ENCODE data around the gene CAMK2D.

The CAMK2D gene

DNA sequence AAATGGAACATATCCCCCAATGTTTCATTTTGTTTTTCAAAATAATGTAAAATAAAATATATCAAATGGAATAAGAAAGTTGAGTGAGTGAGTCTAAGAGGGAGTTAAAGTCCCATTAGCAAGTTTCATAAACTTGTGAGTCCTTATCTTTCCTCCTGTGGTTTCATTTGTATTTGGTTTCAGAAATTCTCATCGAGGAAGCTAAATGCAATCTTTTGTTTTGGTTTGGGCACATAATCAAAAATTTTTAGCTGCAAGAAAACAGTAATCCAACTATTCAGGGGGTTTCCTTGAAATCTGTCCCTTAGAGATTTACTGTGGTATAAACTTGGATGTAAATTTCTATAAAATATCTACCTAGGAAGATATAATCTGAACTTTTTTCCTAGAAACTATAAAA lies 124.2 kb downstream of the CAMK2D start:
- no peaks in the 10 kb centered on the region for H3K27me3 ChIP-seq (ENCODE audit: low read depth, low read length)
- peaks cover 16 to 33% of the 10 kb centered on the region in 2 donors for H3K4me1 ChIP-seq (ENCODE audit: control insufficient read depth in 1 of 2, insufficient read depth in 2 of 2, low read length in 2 of 2)
- H3K27ac ChIP-seq (ENCODE audit: low read length), result no peak overlapping the region
- no peaks in the 10 kb centered on the region for H3K36me3 ChIP-seq (ENCODE audit: control insufficient read depth in 1 of 2, insufficient read depth in 2 of 2, low read length in 2 of 2)
- H3K9me3 ChIP-seq (ENCODE audit: control insufficient read depth in 1 of 2, low read length in 2 of 2), result no peaks in the 10 kb centered on the region
- no peak overlapping the region for H3K4me3 ChIP-seq (ENCODE audit: low read depth in 1 of 2, low read length in 2 of 2)

DNA sequence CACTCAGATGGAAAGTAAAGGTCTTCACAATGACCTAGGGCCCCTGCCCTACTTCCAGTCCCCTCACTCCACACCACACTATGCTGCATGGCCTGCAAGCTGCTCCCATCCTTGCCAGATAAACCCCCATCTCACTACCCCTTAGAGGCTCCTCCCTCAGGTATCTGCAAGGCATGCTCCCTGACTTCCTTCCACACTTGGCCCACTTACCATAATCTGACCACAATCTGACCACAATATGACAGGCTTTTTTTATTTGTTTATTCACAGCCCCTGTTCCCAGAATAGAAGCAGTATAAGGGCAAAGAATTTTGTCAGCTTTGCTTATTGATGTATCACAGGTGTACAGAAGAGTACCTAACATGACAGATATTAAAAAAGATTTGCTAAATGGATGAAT lies 124.7 kb downstream of the CAMK2D start:
- Histone ChIP-seq H3K4me3 (ENCODE audit: low read depth in 1 of 2, low read length in 2 of 2) (no peak overlapping the region), H3K27ac (ENCODE audit: low read length) (no peak overlapping the region), H3K4me1 (ENCODE audit: control insufficient read depth in 1 of 2, insufficient read depth in 2 of 2, low read length in 2 of 2) (peaks cover 13 to 33% of the 10 kb centered on the region in 2 donors), H3K36me3 (ENCODE audit: control insufficient read depth in 1 of 2, insufficient read depth in 2 of 2, low read length in 2 of 2) (no peaks in the 10 kb centered on the region), H3K9me3 (ENCODE audit: control insufficient read depth in 1 of 2, low read length in 2 of 2) (no peaks in the 10 kb centered on the region), H3K27me3 (ENCODE audit: low read depth, low read length) (no peaks in the 10 kb centered on the region)

DNA sequence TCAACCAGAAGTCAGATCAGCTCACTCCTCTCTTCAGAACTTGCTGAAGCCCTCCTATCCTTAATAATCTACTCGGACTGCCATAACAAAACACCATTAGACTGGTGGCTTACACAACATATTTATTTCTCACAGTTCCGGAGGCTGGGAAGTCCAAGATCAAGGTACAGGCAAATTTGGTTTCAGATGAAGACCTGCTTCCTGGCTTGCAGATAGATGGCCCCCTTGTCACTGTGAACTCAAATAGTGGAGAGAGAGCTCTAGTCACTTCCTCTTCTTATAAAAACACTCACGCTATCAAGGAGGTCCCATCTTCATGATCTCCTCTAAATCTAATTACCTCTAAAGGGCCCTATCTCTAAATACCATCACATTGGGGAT lies 125.1 kb downstream of the CAMK2D start:
- no peaks in the 10 kb centered on the region for H3K36me3 ChIP-seq (ENCODE audit: control insufficient read depth in 1 of 2, insufficient read depth in 2 of 2, low read length in 2 of 2)
- H3K4me3 ChIP-seq (ENCODE audit: low read depth in 1 of 2, low read length in 2 of 2), result no peak overlapping the region
- peaks cover 13 to 33% of the 10 kb centered on the region in 2 donors for H3K4me1 ChIP-seq (ENCODE audit: control insufficient read depth in 1 of 2, insufficient read depth in 2 of 2, low read length in 2 of 2)
- H3K9me3 ChIP-seq (ENCODE audit: control insufficient read depth in 1 of 2, low read length in 2 of 2), result no peaks in the 10 kb centered on the region
- no peak overlapping the region for H3K27ac ChIP-seq (ENCODE audit: low read length)
- no peaks in the 10 kb centered on the region for H3K27me3 ChIP-seq (ENCODE audit: low read depth, low read length)

DNA sequence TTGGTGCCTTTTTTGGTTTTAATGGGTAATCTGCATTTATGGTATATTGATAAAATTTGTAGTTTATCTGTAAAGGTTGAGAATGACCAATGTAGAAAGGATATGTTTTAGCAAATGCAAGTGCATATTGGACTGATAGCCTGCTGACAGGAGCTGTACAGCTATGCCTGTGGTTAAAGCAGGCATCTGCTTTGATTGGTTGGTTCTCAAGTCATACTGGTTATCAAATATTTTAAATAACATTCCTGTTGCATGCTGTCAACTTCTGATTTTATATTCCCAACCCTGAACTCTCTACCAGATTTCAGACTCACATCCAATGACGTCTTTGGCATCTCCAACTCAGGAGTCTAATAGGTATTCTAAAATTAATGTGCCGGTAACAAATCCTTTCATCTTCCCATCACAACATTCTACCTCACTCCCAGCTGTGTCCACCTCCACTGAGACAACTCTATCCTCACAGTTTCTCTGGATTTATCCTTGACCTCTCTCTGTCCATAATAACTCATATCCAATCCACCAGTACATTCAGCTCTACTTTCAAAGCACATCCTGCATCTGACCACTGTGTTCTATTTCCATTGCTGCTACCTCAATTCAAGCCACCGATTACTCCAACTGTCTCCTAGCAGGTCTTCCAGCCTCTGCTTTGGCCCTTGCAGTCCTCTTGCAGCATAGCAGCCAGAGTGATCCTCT lies 125.7 kb downstream of the CAMK2D start:
- H3K4me1 ChIP-seq (ENCODE audit: control insufficient read depth in 1 of 2, insufficient read depth in 2 of 2, low read length in 2 of 2), result peaks cover 13 to 33% of the 10 kb centered on the region in 2 donors
- no peak overlapping the region for H3K4me3 ChIP-seq (ENCODE audit: low read depth in 1 of 2, low read length in 2 of 2)
- no peaks in the 10 kb centered on the region for H3K36me3 ChIP-seq (ENCODE audit: control insufficient read depth in 1 of 2, insufficient read depth in 2 of 2, low read length in 2 of 2)
- no peaks in the 10 kb centered on the region for H3K27me3 ChIP-seq (ENCODE audit: low read depth, low read length)
- H3K9me3 ChIP-seq (ENCODE audit: control insufficient read depth in 1 of 2, low read length in 2 of 2), result no peaks in the 10 kb centered on the region
- no peak overlapping the region for H3K27ac ChIP-seq (ENCODE audit: low read length)

DNA sequence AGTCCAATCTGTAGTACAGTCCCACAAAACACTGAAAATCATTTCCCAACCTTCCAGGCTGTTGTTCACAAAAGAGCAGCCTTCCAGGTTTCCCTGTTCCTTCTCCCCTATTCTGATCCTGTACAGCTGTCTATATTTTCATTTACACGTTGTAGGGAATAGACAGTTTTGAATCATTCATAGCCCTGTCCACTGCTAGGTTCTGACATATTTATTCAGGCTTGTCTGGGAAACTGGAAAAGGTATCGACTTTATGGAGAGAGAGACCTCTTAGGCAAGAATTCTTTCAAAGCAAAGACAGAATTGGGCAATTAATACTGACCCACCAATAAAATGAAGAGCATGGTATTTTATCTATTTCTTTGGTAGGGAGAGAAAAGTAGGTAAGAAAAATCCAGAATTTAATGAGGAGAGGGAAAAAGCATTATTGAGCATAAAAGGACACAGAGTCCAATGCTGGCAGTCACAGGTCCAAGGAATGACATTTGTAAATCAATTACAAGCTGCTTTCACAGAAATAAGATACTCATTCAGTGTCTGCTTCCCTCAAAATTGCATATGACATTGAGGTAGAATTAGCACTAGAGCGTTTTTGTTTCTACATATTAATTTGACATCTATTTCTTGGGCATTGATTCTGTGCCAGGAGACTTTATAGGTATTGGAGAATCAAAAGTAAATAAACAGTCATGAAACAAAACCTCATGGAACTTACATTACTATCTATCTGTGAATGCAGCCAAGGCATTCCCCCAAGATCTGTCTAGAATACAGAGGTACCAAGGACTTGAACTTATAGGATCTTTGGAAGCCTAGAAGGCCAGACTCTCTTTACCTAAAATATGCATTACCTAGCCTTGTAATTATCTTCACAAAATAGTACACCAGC lies 127.2 kb downstream of the CAMK2D start:
- no peaks in the 10 kb centered on the region for H3K27me3 ChIP-seq (ENCODE audit: low read depth, low read length)
- no peaks in the 10 kb centered on the region for H3K36me3 ChIP-seq (ENCODE audit: control insufficient read depth in 1 of 2, insufficient read depth in 2 of 2, low read length in 2 of 2)
- no peak overlapping the region for H3K27ac ChIP-seq (ENCODE audit: low read length)
- no peaks in the 10 kb centered on the region for H3K9me3 ChIP-seq (ENCODE audit: control insufficient read depth in 1 of 2, low read length in 2 of 2)
- no peak overlapping the region for H3K4me3 ChIP-seq (ENCODE audit: low read depth in 1 of 2, low read length in 2 of 2)
- peaks cover 9 to 33% of the 10 kb centered on the region in 2 donors for H3K4me1 ChIP-seq (ENCODE audit: control insufficient read depth in 1 of 2, insufficient read depth in 2 of 2, low read length in 2 of 2)

DNA sequence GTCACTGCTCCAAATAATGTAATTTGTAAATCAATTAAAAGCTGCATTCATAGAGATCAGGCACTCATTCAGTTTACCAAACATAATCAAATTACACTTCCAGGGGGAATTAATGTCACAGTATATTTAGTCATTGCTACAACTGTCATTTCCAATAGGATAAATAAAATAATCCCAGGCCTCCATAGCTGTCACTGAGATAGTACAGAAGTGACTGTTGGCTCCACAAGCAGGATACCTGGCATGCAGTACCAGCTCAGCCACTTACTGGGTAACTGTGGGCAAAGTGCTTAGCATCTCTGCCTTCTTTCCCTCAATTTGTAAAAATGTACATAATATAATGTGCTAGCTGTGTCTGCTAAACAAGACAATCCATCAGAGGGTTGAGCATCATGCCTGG lies 128.1 kb downstream of the CAMK2D start:
- H3K4me1 ChIP-seq (ENCODE audit: control insufficient read depth in 1 of 2, insufficient read depth in 2 of 2, low read length in 2 of 2), result peaks cover 6 to 33% of the 10 kb centered on the region in 2 donors
- H3K4me3 ChIP-seq (ENCODE audit: low read depth in 1 of 2, low read length in 2 of 2), result no peak overlapping the region
- no peaks in the 10 kb centered on the region for H3K9me3 ChIP-seq (ENCODE audit: control insufficient read depth in 1 of 2, low read length in 2 of 2)
- H3K27me3 ChIP-seq (ENCODE audit: low read depth, low read length), result no peaks in the 10 kb centered on the region
- H3K27ac ChIP-seq (ENCODE audit: low read length), result no peak overlapping the region
- H3K36me3 ChIP-seq (ENCODE audit: control insufficient read depth in 1 of 2, insufficient read depth in 2 of 2, low read length in 2 of 2), result no peaks in the 10 kb centered on the region

DNA sequence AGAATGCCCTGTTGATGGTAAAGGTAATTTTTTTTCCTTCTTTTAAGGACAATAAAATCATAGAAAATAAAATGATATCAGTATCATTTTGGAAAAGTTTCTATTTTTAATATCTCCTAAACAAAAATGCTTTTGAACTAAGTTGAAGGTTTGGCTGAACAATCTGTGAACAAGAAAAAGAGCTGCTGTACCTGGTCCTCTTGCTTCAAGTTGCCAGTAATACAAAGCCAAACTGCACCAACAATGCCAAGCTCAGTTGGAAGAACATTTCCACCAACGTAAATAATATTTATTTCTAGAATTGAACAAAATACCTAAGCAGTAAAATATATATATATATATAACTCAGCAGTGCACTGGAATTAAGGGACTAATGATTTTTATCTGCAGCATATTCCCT lies 132.8 kb downstream of the CAMK2D start:
- Histone ChIP-seq H3K4me3 (ENCODE audit: low read depth in 1 of 2, low read length in 2 of 2) (no peak overlapping the region), H3K9me3 (ENCODE audit: control insufficient read depth in 1 of 2, low read length in 2 of 2) (no peaks in the 10 kb centered on the region), H3K4me1 (ENCODE audit: control insufficient read depth in 1 of 2, insufficient read depth in 2 of 2, low read length in 2 of 2) (peaks cover 0 to 4% of the 10 kb centered on the region in 2 donors), H3K27ac (ENCODE audit: low read length) (no peak overlapping the region), H3K36me3 (ENCODE audit: control insufficient read depth in 1 of 2, insufficient read depth in 2 of 2, low read length in 2 of 2) (no peaks in the 10 kb centered on the region), H3K27me3 (ENCODE audit: low read depth, low read length) (no peaks in the 10 kb centered on the region)

DNA sequence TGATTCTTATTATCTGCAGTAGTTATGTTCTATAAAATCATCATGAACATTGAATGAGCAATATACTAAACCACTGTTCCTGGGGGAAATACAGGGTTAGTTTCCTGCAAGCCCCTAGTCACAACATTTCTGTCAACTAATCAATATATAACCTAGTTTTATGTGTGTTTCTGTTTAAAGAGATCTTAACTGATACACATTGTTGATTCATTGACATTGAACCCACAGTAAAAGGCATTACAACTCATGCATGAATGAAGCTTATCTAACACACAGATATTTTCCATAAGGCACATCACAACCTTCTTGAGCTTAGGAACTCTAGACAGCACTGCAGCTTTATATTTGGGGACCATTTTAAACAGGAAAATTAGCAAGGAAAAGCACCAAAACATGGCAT lies 134.2 kb downstream of the CAMK2D start:
- H3K27ac ChIP-seq (ENCODE audit: low read length), result no peak overlapping the region

DNA sequence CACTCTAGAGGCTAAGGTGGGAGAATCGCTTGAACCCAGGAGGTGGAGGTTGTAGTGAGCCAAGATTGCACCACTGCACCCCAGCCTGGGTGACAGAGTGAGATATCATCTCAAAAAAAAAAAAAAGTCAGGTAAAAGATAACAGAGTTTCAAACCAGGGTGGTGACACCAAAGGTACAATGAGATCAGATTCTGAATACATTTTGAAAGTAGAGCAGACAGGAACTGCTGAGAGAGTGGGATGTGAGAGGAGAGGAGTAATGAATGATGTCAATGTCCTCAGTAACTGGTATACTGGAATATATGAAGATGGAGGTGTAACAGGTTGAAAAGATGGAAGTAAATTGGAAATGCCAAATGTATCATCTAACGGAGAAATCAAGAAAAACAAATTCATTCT lies 135.6 kb downstream of the CAMK2D start:
- H3K36me3 ChIP-seq (ENCODE audit: control insufficient read depth in 1 of 2, insufficient read depth in 2 of 2, low read length in 2 of 2), result no peaks in the 10 kb centered on the region
- no peaks in the 10 kb centered on the region for H3K27me3 ChIP-seq (ENCODE audit: low read depth, low read length)
- no peaks in the 10 kb centered on the region for H3K4me1 ChIP-seq (ENCODE audit: control insufficient read depth in 1 of 2, insufficient read depth in 2 of 2, low read length in 2 of 2)
- H3K27ac ChIP-seq (ENCODE audit: low read length), result no peak overlapping the region
- H3K4me3 ChIP-seq (ENCODE audit: low read depth in 1 of 2, low read length in 2 of 2), result no peak overlapping the region
- H3K9me3 ChIP-seq (ENCODE audit: control insufficient read depth in 1 of 2, low read length in 2 of 2), result no peaks in the 10 kb centered on the region

More for the DNA sequence above, 134.2 kb downstream of the CAMK2D start:
- no peak overlapping the region for H3K4me3 ChIP-seq (ENCODE audit: low read depth in 1 of 2, low read length in 2 of 2)
- H3K4me1 ChIP-seq (ENCODE audit: control insufficient read depth in 1 of 2, insufficient read depth in 2 of 2, low read length in 2 of 2), result no peaks in the 10 kb centered on the region
- no peaks in the 10 kb centered on the region for H3K27me3 ChIP-seq (ENCODE audit: low read depth, low read length)
- H3K36me3 ChIP-seq (ENCODE audit: control insufficient read depth in 1 of 2, insufficient read depth in 2 of 2, low read length in 2 of 2), result no peaks in the 10 kb centered on the region
- H3K9me3 ChIP-seq (ENCODE audit: control insufficient read depth in 1 of 2, low read length in 2 of 2), result no peaks in the 10 kb centered on the region

DNA sequence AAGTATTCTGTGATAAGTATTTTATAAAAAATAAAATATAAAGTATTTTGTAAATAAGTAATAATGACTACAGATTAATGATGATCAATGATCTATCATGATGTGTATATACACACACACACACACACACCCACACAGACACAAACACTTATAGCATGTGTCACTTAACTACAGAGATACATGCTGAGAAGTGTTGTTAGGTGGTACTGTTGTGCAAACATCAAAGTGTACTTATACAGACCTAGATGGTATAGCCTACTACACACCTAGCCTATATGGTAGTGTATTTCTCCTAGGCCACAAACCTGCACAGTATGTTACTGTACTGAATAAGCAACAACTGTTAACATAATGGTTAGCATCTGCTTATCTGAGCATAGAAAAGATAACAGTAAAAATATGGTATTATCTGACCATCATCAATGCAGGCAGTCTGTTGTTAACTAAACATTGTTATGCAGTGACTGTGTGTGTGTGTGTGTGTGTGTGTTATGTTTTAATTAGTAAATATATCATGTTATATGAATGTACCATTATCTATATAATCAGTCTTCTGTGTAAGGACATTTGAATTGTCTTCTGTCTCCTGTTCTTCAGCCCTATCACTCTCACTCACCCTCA lies 138.2 kb downstream of the CAMK2D start:
- Histone ChIP-seq H3K4me3 (ENCODE audit: low read depth in 1 of 2, low read length in 2 of 2) (no peak overlapping the region), H3K4me1 (ENCODE audit: control insufficient read depth in 1 of 2, insufficient read depth in 2 of 2, low read length in 2 of 2) (peaks cover 0 to 7% of the 10 kb centered on the region in 2 donors), H3K9me3 (ENCODE audit: control insufficient read depth in 1 of 2, low read length in 2 of 2) (no peaks in the 10 kb centered on the region), H3K27ac (ENCODE audit: low read length) (no peak overlapping the region), H3K36me3 (ENCODE audit: control insufficient read depth in 1 of 2, insufficient read depth in 2 of 2, low read length in 2 of 2) (no peaks in the 10 kb centered on the region), H3K27me3 (ENCODE audit: low read depth, low read length) (no peaks in the 10 kb centered on the region)

DNA sequence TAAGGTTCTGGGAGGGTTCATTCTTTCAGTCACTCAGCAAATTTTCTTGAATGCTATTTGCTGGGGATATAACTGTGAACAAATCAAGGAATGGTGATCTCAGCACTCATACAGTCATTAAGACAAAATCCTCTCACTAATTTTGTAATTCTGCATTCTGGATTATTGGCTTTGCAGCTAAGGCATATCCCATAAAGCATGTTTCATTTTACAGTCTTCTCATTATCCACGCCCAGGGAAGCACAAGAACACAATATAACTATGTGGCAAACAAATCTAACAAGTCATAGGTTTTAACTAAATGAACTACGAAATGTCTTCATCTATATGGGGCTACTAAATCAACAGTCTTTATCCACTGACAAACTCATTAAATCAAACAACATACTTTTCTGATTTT lies 139.9 kb downstream of the CAMK2D start:
- Histone ChIP-seq H3K4me1 (ENCODE audit: control insufficient read depth in 1 of 2, insufficient read depth in 2 of 2, low read length in 2 of 2) (peaks cover 0 to 9% of the 10 kb centered on the region in 2 donors), H3K4me3 (ENCODE audit: low read depth in 1 of 2, low read length in 2 of 2) (no peak overlapping the region), H3K9me3 (ENCODE audit: control insufficient read depth in 1 of 2, low read length in 2 of 2) (no peaks in the 10 kb centered on the region), H3K36me3 (ENCODE audit: control insufficient read depth in 1 of 2, insufficient read depth in 2 of 2, low read length in 2 of 2) (no peaks in the 10 kb centered on the region), H3K27ac (ENCODE audit: low read length) (no peak overlapping the region), H3K27me3 (ENCODE audit: low read depth, low read length) (no peaks in the 10 kb centered on the region)
